Measurements from ENCODE around the gene SGPP2. TPM values are rescaled to one million over a fixed set of nuclear protein-coding genes. Genes with fewer than 3 reads are reported as not detected.

SGPP2 gene
- total RNA-seq, 2 experiments from 2014 or later: 2.8 to 3.0 TPM

GRCh38 chr2:222572264-222572721 lies 147.9 kb downstream of the SGPP2 start:
- POLR2A ChIA-PET: interaction anchor here (1.8 kb wide), 1 partner anchor 30 kb away, joined by 6 read pairs; no protein-coding TSS in a partner anchor
- no peak for DNase-seq
- no peak for ATAC-seq
- intact Hi-C loops (cut with micrococcal nuclease): no loop called here
- H3K27me3 Mint-ChIP-seq: no peaks in the 10 kb centered on the region
- no peak overlapping the region for H3K27ac Mint-ChIP-seq
- no peak overlapping the region for H3K4me3 Mint-ChIP-seq
- no peak for TF ChIP-seq CTCF (IDR thresholded peaks at IDR 0.05)
- CTCF ChIA-PET: interaction anchor here (0.6 to 1.2 kb wide), 3 partner anchors 10 to 271 kb away, joined by 3 to 4 read pairs (median 3); no protein-coding TSS in a partner anchor
- no peaks in the 10 kb centered on the region for H3K9me3 Mint-ChIP-seq
- peaks cover 47% of the 10 kb centered on the region for H3K36me3 Mint-ChIP-seq (ENCODE audit: low read depth)
- H3K4me1 Mint-ChIP-seq (ENCODE audit: low read depth): peaks cover 3% of the 10 kb centered on the region

- Mint-ChIP-seq H3K4me3 (no peak overlapping the region), H3K36me3 (ENCODE audit: low read depth) (peaks cover 45% of the 10 kb centered on the region), H3K27ac (peak overlapping the region; percentile 35), H3K27me3 (no peaks in the 10 kb centered on the region), H3K9me3 (no peaks in the 10 kb centered on the region), H3K4me1 (ENCODE audit: low read depth) (peaks cover 3% of the 10 kb centered on the region)
- intact Hi-C loops (cut with micrococcal nuclease): no loop called here
- ChIA-PET CTCF (interaction anchor here (0.6 to 1.2 kb wide), 3 partner anchors 11 to 271 kb away, joined by 3 to 4 read pairs (median 3); no protein-coding TSS in a partner anchor), POLR2A (interaction anchor here (1.8 kb wide), 1 partner anchor 30 kb away, joined by 6 read pairs; no protein-coding TSS in a partner anchor)
- no peak for ATAC-seq
- TF ChIP-seq CTCF (IDR thresholded peaks at IDR 0.05): no peak
- DNase-seq: no peak
Observed at GRCh38 chr2:222572751-222573174, 148.4 kb downstream of the SGPP2 start.

GRCh38 chr2:222575618-222576017 lies 151.3 kb downstream of the SGPP2 start:
- ATAC-seq (no peak), DNase-seq (no peak)
- H3K27ac Mint-ChIP-seq: no peak overlapping the region
- no peaks in the 10 kb centered on the region for H3K9me3 Mint-ChIP-seq
- H3K36me3 Mint-ChIP-seq (ENCODE audit: low read depth): peaks cover 49% of the 10 kb centered on the region
- ChIA-PET CTCF (no interaction called here), POLR2A (no interaction called here)
- peaks cover 3% of the 10 kb centered on the region for H3K4me1 Mint-ChIP-seq (ENCODE audit: low read depth)
- no peak for TF ChIP-seq CTCF (IDR thresholded peaks at IDR 0.05)
- no peaks in the 10 kb centered on the region for H3K27me3 Mint-ChIP-seq
- H3K4me3 Mint-ChIP-seq: no peak overlapping the region
- intact Hi-C loops (cut with micrococcal nuclease): no loop called here

GRCh38 chr2:222576171-222577081 lies 152.1 kb downstream of the SGPP2 start:
- Mint-ChIP-seq H3K36me3 (ENCODE audit: low read depth) (peaks cover 44% of the 10 kb centered on the region), H3K4me3 (no peak overlapping the region), H3K4me1 (ENCODE audit: low read depth) (peaks cover 8% of the 10 kb centered on the region), H3K9me3 (no peaks in the 10 kb centered on the region), H3K27me3 (no peaks in the 10 kb centered on the region), H3K27ac (no peak overlapping the region)
- TF ChIP-seq CTCF (IDR thresholded peaks at IDR 0.05): no peak
- DNase-seq (no peak), ATAC-seq (no peak)
- CTCF ChIA-PET: no interaction called here
- POLR2A ChIA-PET: no interaction called here
- intact Hi-C loops (cut with micrococcal nuclease): no loop called here

GRCh38 chr2:222577341-222577740 lies 153.0 kb downstream of the SGPP2 start:
- Mint-ChIP-seq H3K4me1 (ENCODE audit: low read depth) (peaks cover 13% of the 10 kb centered on the region), H3K27me3 (no peaks in the 10 kb centered on the region), H3K27ac (no peak overlapping the region), H3K9me3 (no peaks in the 10 kb centered on the region), H3K4me3 (no peak overlapping the region), H3K36me3 (ENCODE audit: low read depth) (peaks cover 39% of the 10 kb centered on the region)
- intact Hi-C loops (cut with micrococcal nuclease): no loop called here
- DNase-seq (no peak), ATAC-seq (no peak)
- ChIA-PET CTCF (no interaction called here), POLR2A (no interaction called here)
- no peak for TF ChIP-seq CTCF (IDR thresholded peaks at IDR 0.05)
